Cerebellar cortex (tissue), 1 donor: Measurements from ENCODE around the gene GRAMD2B.
"Not testable (repeated sequence)": the region's sequence is repeated elsewhere in the genome, so short reads cannot be mapped to it uniquely, and the experiment has no call there.

Experiments
- DNase-seq: peaks from one replicate; pipeline ENCODE4 v3.0.0-alpha.2; 2015; ENCODE audit warnings: low spot score

Gene GRAMD2B

DNA sequence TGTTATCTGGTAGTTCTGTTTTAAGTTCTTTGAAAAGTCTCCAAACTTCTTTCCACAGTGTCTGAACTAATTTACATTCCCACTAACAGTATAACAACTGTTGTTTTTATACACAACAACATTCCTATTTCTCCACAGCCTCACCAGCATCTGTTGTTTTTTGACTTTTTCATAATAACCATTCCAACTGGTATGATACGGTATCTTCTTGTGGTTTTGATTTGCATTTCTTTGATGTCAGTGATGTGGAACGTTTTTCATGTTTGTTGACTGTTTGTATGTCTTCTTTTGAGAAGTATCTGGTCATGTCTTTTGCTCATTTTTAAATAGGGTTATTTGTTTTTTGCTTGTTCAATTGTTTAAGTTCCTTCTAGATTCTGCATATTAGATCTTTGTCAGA is 12.6 kb upstream of the GRAMD2B start:
- DNase-seq: no peak

DNA sequence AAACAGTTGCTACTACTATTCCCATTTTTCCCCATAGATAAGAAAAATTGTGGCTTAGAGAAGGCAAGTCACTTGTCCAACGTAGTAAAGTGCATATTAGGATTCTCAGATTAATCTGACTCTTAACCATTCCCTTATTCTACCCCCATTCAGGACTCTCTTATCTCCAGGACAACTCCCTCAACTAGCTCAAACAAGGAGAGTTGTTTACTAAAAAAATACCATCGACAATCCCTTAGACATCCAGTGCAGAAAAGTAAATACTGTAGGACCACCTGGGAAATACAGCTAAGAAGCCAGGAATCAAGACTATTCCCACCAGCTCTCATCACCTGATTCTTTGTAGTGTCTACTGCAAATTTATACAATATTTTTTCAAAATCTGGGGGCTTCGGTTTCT is 9.4 kb upstream of the GRAMD2B start:
- no peak for DNase-seq

GRCh38 chr5:126414874-126415502 is 8.2 kb upstream of the GRAMD2B start:
- DNase-seq: peak; percentile 40

DNA sequence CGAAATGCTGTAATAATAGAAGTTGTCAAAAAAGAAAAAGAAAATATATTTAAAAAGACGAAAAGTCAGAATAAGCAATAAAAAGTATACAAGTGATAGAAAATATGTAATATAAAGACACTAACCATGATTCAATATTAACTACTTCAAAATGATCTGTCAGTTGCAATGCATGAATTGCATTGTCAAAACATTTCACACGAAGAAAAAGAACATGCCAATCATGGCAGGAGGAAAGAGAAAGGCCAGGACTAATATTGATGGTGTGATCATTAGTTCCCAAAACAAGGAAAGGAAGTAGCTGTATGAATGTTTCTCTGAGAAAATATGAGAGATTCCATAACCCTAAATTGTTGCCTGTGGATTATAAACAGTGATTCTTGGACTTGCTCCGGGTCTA is 7.4 kb upstream of the GRAMD2B start:
- no peak for DNase-seq

- DNase-seq: no peak
These were observed 6.8 kb upstream of the GRAMD2B start for GRCh38 chr5:126416266-126416925.

DNA sequence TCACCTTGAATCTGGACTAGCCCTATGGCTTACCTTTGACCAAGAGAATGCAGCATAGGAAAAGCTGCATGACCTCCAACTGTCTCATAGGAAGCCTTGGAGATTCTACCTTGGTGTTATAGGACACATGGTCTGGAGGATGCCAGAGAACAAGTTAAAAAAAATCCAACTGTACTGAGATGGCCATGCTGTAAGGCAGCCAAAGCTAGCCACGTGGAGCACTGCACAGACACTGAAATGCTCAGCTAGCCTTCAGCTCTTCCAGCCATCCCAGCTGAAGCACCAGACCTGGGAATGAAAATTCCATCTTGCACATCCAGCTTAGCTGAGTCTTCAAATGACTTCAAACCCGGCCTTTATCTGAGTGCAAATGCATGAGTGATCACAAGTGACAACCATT is 6.0 kb upstream of the GRAMD2B start:
- no peak for DNase-seq

- no peak for DNase-seq
These were observed 4.1 kb upstream of the GRAMD2B start for GRCh38 chr5:126419102-126419501.

GRCh38 chr5:126428421-126428820 is 5.2 kb downstream of the GRAMD2B start:
- no peak for DNase-seq

- no peak for DNase-seq
These were observed 7.4 kb downstream of the GRAMD2B start for GRCh38 chr5:126430631-126431030.

DNA sequence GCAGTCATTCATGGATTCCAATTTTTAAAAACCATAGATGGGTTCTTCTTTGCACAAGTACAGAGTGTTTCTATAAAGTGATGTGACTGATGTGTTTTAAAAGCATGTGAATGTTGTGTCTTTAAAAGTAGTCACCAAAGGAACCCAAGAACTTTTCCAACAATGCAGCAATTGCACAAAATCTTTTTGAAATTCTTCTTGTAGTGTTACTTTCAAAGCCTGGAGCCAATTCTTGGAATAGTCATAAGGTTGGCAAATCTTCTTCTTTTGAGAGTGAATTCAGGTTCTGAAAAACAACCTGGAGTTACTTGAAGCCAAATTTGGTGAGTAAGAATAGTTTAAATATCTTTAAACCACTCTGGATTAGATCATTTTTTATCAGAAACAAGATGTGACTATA is 10.5 kb downstream of the GRAMD2B start:
- peak; percentile 8 for DNase-seq

DNA sequence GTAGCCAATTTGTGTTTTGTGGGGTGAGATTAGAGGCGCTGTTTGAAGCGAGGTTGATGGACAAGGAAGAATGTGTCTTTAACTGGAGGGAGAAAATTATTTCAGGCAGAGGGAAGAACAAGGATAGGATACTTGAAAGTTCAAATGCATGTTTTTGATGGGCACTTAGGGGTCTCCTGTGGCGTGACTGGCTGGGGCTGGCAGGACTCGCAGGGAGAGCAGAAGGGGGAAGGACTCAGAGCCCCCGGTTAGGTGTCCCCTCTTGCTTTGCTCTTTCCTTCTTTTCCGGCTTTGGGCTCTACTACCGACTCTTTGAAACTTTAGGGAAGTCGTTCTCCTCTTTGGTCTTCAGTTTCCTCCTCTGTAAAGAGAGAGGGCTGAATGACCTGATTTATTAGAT is 12.1 kb downstream of the GRAMD2B start:
- DNase-seq: no peak

DNA sequence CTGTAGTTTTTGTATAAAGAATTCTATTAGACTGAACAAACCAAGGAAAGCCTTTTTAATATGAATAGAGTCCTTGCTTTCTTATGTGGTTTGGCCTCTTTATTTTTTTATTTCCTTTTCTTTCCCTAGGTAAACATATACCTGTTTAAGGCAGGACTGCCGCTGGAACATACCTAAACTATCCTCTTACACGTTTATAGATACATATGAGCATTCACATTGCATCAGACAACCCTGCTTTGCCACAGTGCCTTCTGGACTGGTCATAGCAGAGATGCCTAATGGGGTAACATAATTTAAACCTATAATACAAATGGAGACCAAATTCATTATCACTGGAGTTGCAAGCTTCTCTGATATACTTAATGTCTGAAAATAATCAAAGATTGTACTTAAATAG is 12.5 kb downstream of the GRAMD2B start:
- DNase-seq: no peak

- DNase-seq: no peak
These were observed 14.5 kb downstream of the GRAMD2B start for GRCh38 chr5:126437721-126438120.

DNA sequence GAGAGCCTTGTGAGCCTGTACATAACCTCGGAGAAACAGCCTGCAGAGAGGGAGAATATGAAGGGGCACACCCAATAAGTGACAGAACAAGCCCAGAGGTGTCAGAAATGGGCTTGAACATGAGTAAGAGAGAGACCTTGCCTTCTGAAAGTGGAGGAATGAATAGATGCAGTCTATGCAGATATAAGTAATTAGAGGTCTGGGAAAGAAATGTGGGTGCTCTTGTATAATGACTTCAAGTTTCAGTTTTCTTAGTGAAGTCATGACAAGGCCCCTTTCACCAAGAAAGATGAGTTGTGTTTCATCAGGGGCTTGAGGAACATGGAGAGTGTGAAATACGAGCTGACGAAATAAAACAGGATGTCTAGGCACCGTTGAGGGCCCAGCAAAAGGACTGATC is 15.1 kb downstream of the GRAMD2B start:
- DNase-seq: no peak

GRCh38 chr5:126438868-126439267 is 15.7 kb downstream of the GRAMD2B start:
- no peak for DNase-seq

DNA sequence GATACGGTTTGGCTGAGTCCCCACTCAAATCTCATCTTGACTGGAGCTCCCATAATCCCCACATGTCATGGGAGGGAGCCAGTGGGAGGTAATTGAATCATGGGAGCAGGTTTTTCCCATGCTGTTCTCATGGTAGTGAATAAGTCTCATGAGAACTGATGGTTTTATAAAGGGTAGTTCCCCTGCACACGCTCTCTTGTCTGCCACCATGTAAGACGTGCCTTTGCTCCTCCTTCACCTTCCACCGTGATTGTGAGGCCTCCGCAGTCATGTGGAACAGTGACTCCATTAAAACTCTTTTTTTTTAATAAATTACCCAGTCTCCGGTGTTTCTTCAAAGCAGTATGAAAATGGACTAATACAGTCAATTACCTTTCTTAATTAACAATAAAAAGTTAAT is 16.5 kb downstream of the GRAMD2B start:
- not testable (repeated sequence) for DNase-seq

- DNase-seq: no peak
These were observed 18.0 kb downstream of the GRAMD2B start for GRCh38 chr5:126441230-126441629.

GRCh38 chr5:126443374-126443851 is 20.2 kb downstream of the GRAMD2B start:
- no peak for DNase-seq

GRCh38 chr5:126444137-126444536 is 20.9 kb downstream of the GRAMD2B start:
- DNase-seq: no peak

DNA sequence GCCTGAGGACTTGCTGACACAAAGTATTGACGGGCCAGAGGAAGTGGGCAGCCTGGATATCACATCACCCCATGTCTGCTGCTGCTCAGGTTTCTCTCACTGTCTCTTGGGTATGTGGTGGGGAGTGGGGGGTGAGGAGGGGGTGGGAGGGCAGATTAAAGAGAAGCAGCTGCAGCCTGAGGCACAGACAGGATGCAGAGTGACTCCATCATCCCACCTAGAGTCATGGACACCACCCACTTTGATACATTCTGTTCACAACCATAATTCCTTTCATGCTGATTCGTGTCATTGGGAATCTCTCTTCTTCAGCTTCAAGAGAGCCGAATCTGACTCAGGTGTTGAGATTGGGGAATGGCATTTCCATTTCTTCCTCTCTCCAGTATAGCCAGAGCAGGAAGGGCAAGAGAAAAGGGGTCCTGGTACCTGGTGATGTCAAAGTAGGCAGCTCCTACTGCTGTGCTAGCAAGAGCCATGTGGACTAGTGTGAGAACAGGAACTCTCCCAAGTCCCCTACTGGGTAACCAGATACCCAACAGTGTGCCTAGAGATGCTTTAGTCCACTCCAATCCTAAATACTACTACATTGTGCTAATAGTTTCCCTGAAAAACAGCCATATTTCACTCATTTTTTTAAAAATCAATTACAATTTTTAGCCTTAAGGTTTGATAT is 22.4 kb downstream of the GRAMD2B start:
- DNase-seq: no peak

DNA sequence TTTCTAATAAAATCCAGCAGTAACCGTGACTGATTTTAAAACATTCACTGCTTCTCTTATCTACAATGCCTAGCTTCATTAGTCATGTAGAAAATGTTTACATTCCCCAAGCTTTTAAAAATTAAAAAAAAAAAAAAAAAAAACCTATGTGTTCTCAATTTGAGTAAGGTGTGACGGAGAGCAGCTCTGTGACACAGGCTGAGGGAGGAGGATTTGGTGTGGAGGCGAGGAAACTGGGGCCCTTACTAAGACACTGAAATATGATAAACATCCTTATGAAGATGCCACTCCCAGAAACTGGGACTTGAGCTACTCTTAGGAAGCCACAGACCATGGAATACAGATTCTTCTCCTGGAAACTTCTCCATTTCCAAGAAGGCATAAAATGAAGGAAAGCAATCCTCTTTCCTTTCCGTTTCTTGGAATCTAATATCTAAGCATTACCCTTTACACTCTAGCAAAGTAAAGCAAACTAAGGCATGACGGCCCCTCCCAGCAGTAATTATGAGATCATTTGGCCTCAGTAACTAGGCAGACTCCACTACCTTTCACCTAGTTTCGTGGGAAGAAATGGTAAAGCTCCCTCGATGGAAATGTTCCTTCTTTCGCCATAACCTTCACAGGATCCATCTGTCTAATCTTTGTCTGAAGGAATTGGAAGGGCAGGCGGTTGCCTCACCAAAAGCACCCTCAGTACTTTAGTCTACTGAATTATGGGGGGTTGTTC is 23.5 kb downstream of the GRAMD2B start:
- DNase-seq: no peak

- DNase-seq: no peak
These were observed 25.5 kb downstream of the GRAMD2B start for GRCh38 chr5:126448720-126449119.
